ENCODE measurements around the gene PHACTR1.

GRCh38 chr6:13235339-13235738, 518.8 kb downstream of the PHACTR1 start:
- TF ChIP-seq MAX (CRISPR knock-in tag; IDR thresholded peaks at IDR 0.05) (no peak), CREB1 (CRISPR knock-in tag; IDR thresholded peaks at IDR 0.05) (no peak), CTCF (IDR thresholded peaks at IDR 0.05) (no peak), STAT6 (CRISPR knock-in tag; conservative IDR thresholded peaks at IDR 0.05; ENCODE audit: low read depth) (no peak), JAZF1 (CRISPR knock-in tag; IDR thresholded peaks at IDR 0.05) (no peak), ZNF121 (CRISPR knock-in tag; IDR thresholded peaks at IDR 0.05) (no peak), FOXJ3 (CRISPR knock-in tag; IDR thresholded peaks at IDR 0.05; ENCODE audit: borderline replicate concordance) (no peak), NR1H2 (CRISPR knock-in tag; IDR thresholded peaks at IDR 0.05) (no peak), MYBL2 (CRISPR knock-in tag; IDR thresholded peaks at IDR 0.05) (no peak), SP1 (CRISPR knock-in tag; conservative IDR thresholded peaks at IDR 0.05) (no peak), ZNF317 (CRISPR knock-in tag; IDR thresholded peaks at IDR 0.05; ENCODE audit: borderline replicate concordance, low read depth) (no peak), ZNF425 (CRISPR knock-in tag; conservative IDR thresholded peaks at IDR 0.05) (no peak)

Measured in WTC11 (cell line).